Ovary (tissue), 9 donors: ENCODE results near the gene TOP2A. TPM values are rescaled to one million over a fixed set of nuclear protein-coding genes. Genes with fewer than 3 reads are reported as not detected.

ENCODE experiments used
- DNase-seq, 5 donors: peaks; one replicate each; pipeline ENCODE4 v3.0.0-alpha.2; 2019 to 2020
- H3K27ac ChIP-seq, 2 donors: fragments of 200-600 bp; one replicate each; pipeline versions ENCODE4 v1.5.1 to v1.8.0; 2019 to 2022
- H3K27me3 ChIP-seq: fragments of 200-600 bp; one replicate; pipeline ENCODE4 v1.8.0; 2022
- H3K36me3 ChIP-seq: fragments of 200-600 bp; sonication (generic); one replicate; pipeline ENCODE4 v1.5.1; 2019
- H3K4me1 ChIP-seq: one replicate; pipeline ENCODE4 v1.8.1; 2013; ENCODE audit warnings: mild to moderate bottlenecking, moderate library complexity; ENCODE audit not compliant: insufficient read depth
- H3K4me3 ChIP-seq: fragments of 200-600 bp; sonication (generic); one replicate; pipeline ENCODE4 v1.5.1; 2017
- H3K9me3 ChIP-seq, 2 donors: fragments of 200-600 bp in 1 of 2; sonication (generic) in 1 of 2; one replicate each; pipeline versions ENCODE4 v1.5.1 to v1.8.1; 2013 to 2019; ENCODE audit warnings: mild to moderate bottlenecking in 1 of 2, moderate library complexity in 1 of 2
- EP300 ChIP-seq: sonication (generic); formaldehyde crosslinking; IDR thresholded peaks from one replicate; pipeline ENCODE4 v1.6.1; 2017; ENCODE audit warnings: antibody characterized with exemption
- POLR2A ChIP-seq: fragments of 450-650 bp; IDR thresholded peaks from one replicate; pipeline ENCODE4 v1.6.1; 2017; ENCODE audit warnings: antibody characterized with exemption, mild to moderate bottlenecking, moderate library complexity
- WGBS, 3 donors: extraction: QIAGEN DNeasy Blood & Tissue Kit in 1 of 3; methylation state at CpG; one replicate each; pipeline versions ENCODE4 v1.1.5 to v1.1.7; 2013 to 2017; 5-methylcytosine and 5-hydroxymethylcytosine counted together
- intact Hi-C, 4 donors: fragments of 100-400 bp; cut with DNase I; formaldehyde crosslinking; loops; one replicate each; pipeline versions ENCODE4 v1.11.0 to v1.15.1; 2022 to 2023
- polyA plus RNA-seq, 2 donors: library from polyadenylated mRNA; stranded (reverse); fragments of 200-250 nt in 1 of 2; fragments of 350-450 nt in 1 of 2; fragmentation: Illumina TruSeq in 1 of 2; extraction: RNeasy Lipid Tissue Mini Kit (QIAGEN cat#74804) in 1 of 2; gene quantifications; one replicate each; pipeline ENCODE4 v1.2.3, GENCODE V29; 2013 to 2014
- total RNA-seq, 7 donors: library from RNA; depleted of rRNA in 2 of 7; stranded (reverse); fragments of >200 nt in 2 of 7; fragmentation: NEBNext Ultra II Directional in 3 of 7; extraction: Animal tissue kit (Norgen Biotek cat#: 25700) in 3 of 7; gene quantifications; one replicate each; pipeline versions ENCODE4 v1.1.0 to v1.2.4, GENCODE V29; 2016 to 2023
- TF ChIP-seq, protein P1 (sequence below), 3 donors: fragments of 450-650 bp in 2 of 3; fragments of 200-600 bp in 1 of 3; IDR thresholded peaks; one replicate each; pipeline versions ENCODE4 v1.5.1 to v1.8.0; 2016 to 2022; ENCODE audit warnings: antibody characterized with exemption in 3 of 3, mild to moderate bottlenecking in 1 of 3
- donor health status: DM: no; HTN: no; CAD: no; lungs with moderate emphysema.
- donor health status: DM: no; HTN: no; CAD: no.
- donor health status: Bipolar disorder and iron deficiency.
- donor health status: DM: yes; HTN: yes; CAD: no.
- donor health status: DM: no; HTN: no; CAD: no.
- donor health status: DM: yes; HTN: yes; CAD: no.

The TOP2A gene
- total and polyA plus RNA-seq, 9 donors: 0.36 to 4.5 (median 1.2) TPM

DNA sequence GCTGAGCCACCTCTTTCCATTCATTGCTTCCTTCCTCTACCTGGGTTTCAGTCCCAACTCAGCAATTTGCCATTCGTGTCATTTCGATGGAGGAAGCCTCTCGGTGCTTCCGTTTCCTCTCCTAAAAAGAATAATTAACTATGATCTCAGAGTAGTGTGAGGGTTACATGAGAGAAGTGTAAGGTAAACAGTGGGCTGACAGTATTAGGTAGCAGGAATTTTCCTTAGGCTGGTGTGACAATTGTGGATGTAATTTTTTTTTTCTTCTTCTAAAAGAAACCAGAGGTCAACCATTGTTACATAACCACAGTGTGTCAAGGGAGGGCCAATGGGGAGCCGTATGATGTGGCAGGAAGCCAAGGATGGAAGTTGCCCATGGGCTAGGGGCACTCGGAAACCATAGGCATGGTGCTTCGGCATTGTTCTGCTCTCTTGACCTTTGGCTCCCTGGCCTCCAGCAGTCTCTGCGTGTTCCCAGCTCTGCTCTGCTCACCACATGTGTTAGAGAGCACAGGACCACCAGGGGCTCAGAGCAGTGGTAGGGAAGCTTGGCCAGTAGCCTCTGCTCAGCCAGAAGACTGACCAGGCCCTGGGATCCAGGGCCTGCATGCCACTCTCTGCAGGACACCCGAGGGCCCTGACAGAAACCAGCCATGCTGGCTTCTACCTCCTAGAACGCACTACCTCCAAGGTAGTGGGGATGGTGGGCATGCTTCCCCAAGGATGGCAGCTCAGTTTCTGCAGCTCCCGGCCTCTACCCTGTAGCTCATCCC, 2.0 kb upstream of the TOP2A start:
- intact Hi-C loops: loop anchor here in 1 of 4 donors (10.0 kb wide), 1 partner anchor 115 kb away; the partner anchor contains the start of gene RARA
- no peak for DNase-seq
- no peaks in the 10 kb centered on the region for H3K9me3 ChIP-seq
- H3K27me3 ChIP-seq: no peaks in the 10 kb centered on the region
- no peak overlapping the region for H3K27ac ChIP-seq
- H3K36me3 ChIP-seq: no peaks in the 10 kb centered on the region
- TF ChIP-seq EP300 (no peak), POLR2A (no peak)
- TF ChIP-seq, protein P1, sequence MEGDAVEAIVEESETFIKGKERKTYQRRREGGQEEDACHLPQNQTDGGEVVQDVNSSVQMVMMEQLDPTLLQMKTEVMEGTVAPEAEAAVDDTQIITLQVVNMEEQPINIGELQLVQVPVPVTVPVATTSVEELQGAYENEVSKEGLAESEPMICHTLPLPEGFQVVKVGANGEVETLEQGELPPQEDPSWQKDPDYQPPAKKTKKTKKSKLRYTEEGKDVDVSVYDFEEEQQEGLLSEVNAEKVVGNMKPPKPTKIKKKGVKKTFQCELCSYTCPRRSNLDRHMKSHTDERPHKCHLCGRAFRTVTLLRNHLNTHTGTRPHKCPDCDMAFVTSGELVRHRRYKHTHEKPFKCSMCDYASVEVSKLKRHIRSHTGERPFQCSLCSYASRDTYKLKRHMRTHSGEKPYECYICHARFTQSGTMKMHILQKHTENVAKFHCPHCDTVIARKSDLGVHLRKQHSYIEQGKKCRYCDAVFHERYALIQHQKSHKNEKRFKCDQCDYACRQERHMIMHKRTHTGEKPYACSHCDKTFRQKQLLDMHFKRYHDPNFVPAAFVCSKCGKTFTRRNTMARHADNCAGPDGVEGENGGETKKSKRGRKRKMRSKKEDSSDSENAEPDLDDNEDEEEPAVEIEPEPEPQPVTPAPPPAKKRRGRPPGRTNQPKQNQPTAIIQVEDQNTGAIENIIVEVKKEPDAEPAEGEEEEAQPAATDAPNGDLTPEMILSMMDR (IDR thresholded peaks at IDR 0.05): no peak
- H3K4me1 ChIP-seq: peaks cover 6% of the 10 kb centered on the region
- 63 to 70% (median 69%) methylated on average over 11 of the region's 11 CpGs for WGBS, 3 donors
- no peak overlapping the region for H3K4me3 ChIP-seq

DNA sequence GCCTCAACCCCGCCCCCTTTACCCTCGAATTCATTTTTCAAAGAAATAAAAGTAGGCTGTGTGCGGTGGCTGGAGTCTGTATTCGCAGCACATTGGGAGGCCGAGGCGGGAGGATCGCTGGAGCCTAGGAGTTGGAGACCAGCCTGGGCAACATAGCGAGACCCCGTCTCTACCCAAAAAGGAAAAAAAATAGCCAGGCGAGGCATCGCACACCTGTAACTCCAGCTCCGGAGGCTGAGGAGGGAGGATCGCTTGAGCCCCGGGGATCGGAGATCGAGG, 671 bp upstream of the TOP2A start:
- WGBS, 3 donors: 46 to 58% (median 58%) methylated on average over 16 of the region's 16 CpGs
- no peak overlapping the region for H3K27ac ChIP-seq
- peak overlapping the region; percentile 54 for H3K4me3 ChIP-seq
- peak in 2 of 5 donors; percentile 57 to 66 for DNase-seq
- H3K36me3 ChIP-seq: no peaks in the 10 kb centered on the region
- peaks cover 6% of the 10 kb centered on the region for H3K4me1 ChIP-seq
- no peaks in the 10 kb centered on the region for H3K27me3 ChIP-seq
- intact Hi-C loops: no loop called here
- H3K9me3 ChIP-seq: no peaks in the 10 kb centered on the region
- TF ChIP-seq EP300 (no peak), POLR2A (no peak)
- TF ChIP-seq, protein P1 (IDR thresholded peaks at IDR 0.05): no peak

DNA sequence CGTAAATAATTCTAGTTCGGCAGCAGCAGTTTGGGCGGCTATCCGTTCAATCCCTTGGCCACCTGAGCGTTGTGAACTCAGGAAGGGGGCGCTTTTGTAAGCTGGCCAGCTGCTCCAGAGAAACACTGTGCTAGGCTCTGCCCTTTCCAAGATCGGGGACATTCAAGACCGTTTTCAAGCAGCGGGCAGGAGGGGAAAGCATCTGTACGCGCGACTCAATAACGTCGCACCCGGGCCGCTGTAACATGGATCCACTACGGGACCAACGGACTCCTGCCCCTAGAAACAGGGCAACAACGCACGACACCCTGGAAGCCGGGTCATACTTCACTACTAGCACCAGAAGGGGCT, 463 bp downstream of the TOP2A start:
- TF ChIP-seq, protein P1 (IDR thresholded peaks at IDR 0.05): no peak
- TF ChIP-seq POLR2A: no peak
- TF ChIP-seq EP300: no peak
- H3K27ac ChIP-seq: no peak overlapping the region
- DNase-seq: no peak
- no peaks in the 10 kb centered on the region for H3K9me3 ChIP-seq
- intact Hi-C loops: no loop called here
- no peaks in the 10 kb centered on the region for H3K27me3 ChIP-seq
- peaks cover 6% of the 10 kb centered on the region for H3K4me1 ChIP-seq
- 1% methylated on average over 21 of the region's 21 CpGs for WGBS, 3 donors
- H3K4me3 ChIP-seq: peak overlapping the region; percentile 48
- H3K36me3 ChIP-seq: no peaks in the 10 kb centered on the region

DNA sequence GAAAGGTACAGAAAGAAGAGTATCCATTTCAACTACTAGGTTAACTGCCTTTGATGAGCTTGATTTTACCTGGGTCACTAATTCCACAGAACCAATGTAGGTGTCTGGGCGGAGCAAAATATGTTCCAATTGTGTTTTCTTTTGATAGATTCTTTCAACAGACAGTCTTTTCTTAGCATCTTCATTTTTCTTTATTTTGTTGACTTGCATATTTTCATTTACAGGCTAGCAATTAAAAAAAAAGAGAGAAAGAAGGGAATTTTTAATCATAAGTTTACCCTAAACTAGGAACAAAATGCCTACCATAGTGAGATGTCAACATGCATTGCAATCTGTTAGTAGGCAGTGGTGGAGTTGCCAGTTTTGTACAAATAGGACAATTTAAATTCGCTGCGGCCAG, 1.0 kb downstream of the TOP2A start:
- no peak for TF ChIP-seq EP300
- no peak for TF ChIP-seq POLR2A
- TF ChIP-seq, protein P1 (IDR thresholded peaks at IDR 0.05): no peak
- Histone ChIP-seq H3K4me3 (no peak overlapping the region), H3K9me3 (no peaks in the 10 kb centered on the region), H3K4me1 (peaks cover 6% of the 10 kb centered on the region), H3K27ac (no peak overlapping the region), H3K27me3 (no peaks in the 10 kb centered on the region), H3K36me3 (no peaks in the 10 kb centered on the region)
- intact Hi-C loops: no loop called here
- DNase-seq: no peak
- WGBS, 3 donors: 39 to 45% (median 41%) methylated on average over 3 of the region's 3 CpGs
